NCI-H1417 treated with DMSO at 0.1 percent for 48 hours (cell line): ENCODE data around the gene DNASE1L3.

Experiments
- DNase-seq: peaks from one replicate; lab custom pipeline; 2025; lab: John Stamatoyannopoulos, UW

DNASE1L3 gene

GRCh38 chr3:58157700-58158099 lies 53.1 kb downstream of the DNASE1L3 start:
- no peak for DNase-seq

GRCh38 chr3:58155838-58156237 lies 54.9 kb downstream of the DNASE1L3 start:
- DNase-seq, result no peak

- no peak for DNase-seq
These were observed 55.9 kb downstream of the DNASE1L3 start for GRCh38 chr3:58154626-58155449.

DNA sequence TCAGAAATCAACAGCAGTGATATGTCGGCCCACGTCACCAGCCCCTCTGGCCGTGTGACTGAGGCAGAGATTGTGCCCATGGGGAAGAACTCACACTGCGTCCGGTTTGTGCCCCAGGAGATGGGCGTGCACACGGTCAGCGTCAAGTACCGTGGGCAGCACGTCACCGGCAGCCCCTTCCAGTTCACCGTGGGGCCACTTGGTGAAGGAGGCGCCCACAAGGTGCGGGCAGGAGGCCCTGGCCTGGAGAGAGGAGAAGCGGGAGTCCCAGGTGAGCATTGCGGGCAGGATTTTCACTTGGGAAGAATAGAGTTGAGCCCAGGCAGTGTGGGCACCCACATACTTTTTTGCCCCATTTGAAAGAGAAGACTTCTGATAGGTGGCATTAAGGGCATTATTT lies 57.4 kb downstream of the DNASE1L3 start:
- no peak for DNase-seq

DNA sequence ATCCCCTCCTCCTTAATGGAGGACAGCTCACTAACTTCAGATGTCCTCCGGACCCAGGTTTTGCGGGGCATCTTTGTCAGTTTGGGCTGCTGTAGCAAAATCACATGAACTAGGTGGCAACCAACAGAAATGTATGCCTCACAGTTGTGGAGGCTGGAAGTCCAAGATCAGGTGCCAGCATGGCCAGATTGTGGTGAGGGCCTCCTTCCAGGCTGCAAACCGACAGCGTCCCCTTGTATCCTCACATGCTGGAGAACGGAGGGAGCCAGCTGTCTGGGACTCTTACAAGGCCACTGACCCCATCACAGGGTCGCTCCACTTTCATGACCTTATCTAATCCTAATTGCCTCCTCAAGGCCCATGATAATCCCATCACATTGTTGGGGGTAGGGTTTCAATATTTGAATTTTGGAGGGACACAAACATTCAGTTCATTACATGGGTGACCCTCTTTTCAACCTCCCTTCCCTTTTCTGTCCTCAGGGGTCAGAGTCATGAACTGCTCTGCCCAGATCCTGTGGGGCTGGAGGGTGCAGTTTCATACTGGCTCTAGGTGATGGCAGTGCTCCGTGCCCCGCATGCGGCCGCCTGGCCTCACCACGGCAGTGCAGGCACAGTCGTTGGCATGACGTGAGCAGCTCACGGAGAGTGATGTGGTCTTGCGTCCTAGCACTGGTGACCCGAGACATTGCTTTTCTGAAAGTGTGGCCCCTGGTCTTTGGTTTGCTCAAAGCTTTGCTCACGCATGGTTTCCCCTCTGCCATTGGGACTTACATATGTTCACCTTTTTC lies 58.4 kb downstream of the DNASE1L3 start:
- no peak for DNase-seq

DNA sequence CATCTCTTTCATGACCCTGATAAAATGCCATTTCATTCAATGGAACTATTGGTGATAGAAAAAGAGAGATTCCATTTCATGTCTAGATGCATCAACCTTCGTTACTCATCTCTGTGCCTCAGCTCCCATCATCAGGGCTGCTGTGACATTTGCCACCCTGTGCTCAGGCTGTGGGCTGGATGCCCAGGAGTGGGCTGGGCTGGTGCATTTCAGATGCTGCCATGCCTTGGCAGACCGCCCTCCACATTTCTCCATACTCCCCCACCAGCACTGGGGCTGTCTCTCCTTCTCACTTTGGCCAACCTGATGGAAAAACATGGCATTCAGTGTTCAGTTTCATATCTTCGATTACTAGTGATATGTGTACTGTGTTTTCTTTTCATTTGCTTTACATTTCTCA lies 59.1 kb downstream of the DNASE1L3 start:
- no peak for DNase-seq

DNA sequence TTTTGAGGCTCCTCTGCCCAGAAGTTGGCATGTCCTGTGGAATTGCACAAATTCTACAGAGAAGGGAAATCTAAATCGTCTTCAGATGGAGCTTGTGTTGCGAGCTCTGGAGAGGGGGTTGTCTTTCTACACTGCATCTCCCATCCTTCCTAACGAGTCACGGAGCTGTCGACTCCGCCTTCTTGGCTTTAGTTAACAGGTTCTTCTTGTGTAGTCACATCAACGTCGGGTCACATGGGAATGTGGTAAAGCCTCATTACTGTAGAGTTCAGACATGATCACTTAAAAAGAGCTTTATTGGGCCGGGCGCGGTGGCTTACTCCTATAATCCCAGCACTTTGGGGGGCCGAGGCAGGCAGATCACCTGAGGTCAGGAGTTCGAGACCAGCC lies 60.0 kb downstream of the DNASE1L3 start:
- DNase-seq, result no peak

DNA sequence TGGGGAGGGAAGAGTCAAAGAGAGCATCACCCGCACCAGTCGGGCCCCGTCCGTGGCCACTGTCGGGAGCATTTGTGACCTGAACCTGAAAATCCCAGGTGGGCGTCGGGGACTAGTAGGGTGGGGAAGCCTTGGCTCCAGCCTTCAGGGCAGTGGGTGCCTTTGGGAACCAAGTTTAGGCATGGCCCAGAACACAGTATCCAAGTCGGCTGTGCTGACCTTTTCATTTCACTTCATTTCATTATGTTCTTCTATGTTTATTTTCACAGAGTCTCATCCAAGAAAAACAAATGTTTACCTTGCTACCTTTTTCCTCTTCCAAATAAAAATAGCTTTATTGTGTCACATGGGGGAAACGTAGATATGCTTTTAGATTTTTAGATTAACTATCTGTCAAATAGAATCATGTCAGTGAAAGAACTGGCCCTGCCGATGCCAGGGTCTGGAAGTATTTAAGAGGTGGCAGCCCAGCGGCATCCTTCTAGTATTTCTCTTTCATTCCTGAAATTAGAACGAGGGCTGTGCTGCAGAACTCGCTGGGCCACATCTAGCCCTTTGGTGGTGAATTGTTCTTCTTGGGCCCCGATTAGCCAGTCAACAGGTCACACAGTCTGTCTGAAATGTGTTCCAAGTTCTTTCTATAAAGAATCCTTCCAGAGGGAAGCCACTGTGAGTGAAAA lies 60.5 kb downstream of the DNASE1L3 start:
- DNase-seq, result no peak

DNA sequence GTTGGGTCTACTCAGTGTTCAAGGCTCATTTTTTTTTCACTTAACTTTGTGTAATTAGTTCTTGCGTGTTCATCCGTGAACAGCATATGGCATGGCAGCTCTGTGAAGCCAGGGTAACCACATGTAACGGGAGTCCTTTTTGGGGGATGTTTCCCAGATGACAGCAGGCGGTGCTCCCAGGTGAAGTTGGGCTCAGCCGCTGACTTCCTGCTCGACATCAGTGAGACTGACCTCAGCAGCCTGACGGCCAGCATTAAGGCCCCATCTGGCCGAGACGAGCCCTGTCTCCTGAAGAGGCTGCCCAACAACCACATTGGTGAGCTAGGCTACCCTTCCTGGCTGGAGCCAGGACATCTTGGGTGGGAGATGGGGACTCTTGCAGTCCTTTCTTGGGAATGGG lies 62.7 kb downstream of the DNASE1L3 start:
- no peak for DNase-seq

GRCh38 chr3:58144478-58145325 lies 66.1 kb downstream of the DNASE1L3 start:
- no peak for DNase-seq

DNA sequence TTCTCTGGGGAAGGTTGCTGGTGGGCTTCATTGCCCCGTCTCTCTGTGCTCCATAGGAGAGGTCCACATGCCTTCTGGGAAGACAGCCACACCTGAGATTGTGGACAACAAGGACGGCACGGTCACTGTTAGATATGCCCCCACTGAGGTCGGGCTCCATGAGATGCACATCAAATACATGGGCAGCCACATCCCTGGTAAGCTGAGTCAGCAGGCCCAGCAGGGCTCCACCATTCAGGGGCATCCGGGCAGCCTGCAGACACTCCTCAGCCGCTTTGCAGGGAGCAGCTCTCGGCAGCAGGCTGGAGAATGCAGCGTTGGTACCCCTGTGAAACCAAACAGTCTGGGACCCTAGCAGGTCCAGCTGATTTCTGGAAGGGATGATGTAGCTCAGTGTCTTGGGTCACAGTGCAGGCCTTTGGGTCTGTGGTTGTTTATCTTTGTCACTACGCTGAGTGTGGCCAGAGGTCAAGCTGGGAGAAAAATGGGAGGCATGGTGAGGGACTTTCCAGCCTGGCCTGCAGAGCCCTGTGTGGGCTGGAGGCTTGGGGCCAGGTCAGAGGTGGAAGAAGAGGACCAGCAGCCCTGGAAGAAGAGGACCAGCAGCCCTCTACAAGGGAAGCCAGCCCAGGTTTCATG lies 67.2 kb downstream of the DNASE1L3 start:
- DNase-seq, result no peak
